Esophagus squamous epithelium (tissue), 5 donors: ENCODE measurements around the gene INSC. TPM values are rescaled to one million over a fixed set of nuclear protein-coding genes. Genes with fewer than 3 reads are reported as not detected.
A peak's percentile ranks its signal among the peaks of the same experiment; 100 is the strongest.

Source experiments
- DNase-seq: peaks from one replicate; lab custom pipeline; 2025; lab: John Stamatoyannopoulos, UW
- H3K27ac ChIP-seq, 4 donors: fragments of 200-600 bp; sonication (generic); one replicate each; pipeline ENCODE4 v1.5.1; 2016 to 2019; ENCODE audit warnings: mild to moderate bottlenecking in 1 of 4
- H3K27me3 ChIP-seq, 4 donors: fragments of 200-600 bp; sonication (generic); 1 replicate in 3 of 4; 2 replicates in 1 of 4; pipeline versions ENCODE4 v1.5.1 to v1.6.0; 2017 to 2021; ENCODE audit warnings: antibody characterized with exemption in 1 of 4
- H3K36me3 ChIP-seq, 3 donors: fragments of 200-600 bp; sonication (generic); one replicate each; pipeline ENCODE4 v1.5.1; 2016 to 2019
- H3K4me1 ChIP-seq, 3 donors: fragments of 200-600 bp; sonication (generic); one replicate each; pipeline ENCODE4 v1.5.1; 2017 to 2019
- H3K4me3 ChIP-seq, 4 donors: fragments of 200-600 bp; sonication (generic); 1 replicate in 3 of 4; 2 replicates in 1 of 4; pipeline ENCODE4 v1.5.1; 2016 to 2019; ENCODE audit warnings: mild to moderate bottlenecking in 2 of 4, moderate library complexity in 1 of 4
- H3K9me3 ChIP-seq, 3 donors: fragments of 200-600 bp; sonication (generic); one replicate each; pipeline ENCODE4 v1.5.1; 2016 to 2019
- CTCF ChIP-seq, 6 experiments: fragments of 450-650 bp in 4 of 6; fragments of 200-600 bp in 2 of 6; sonication (generic) in 2 of 6; IDR thresholded peaks; one replicate each; pipeline ENCODE4 v1.5.1; 2016 to 2019; ENCODE audit warnings: antibody characterized with exemption in 6 of 6, mild to moderate bottlenecking in 4 of 6, moderate library complexity in 4 of 6
- POLR2A ChIP-seq, 4 donors: fragments of 450-650 bp; IDR thresholded peaks; one replicate each; pipeline ENCODE4 v1.6.1; 2017; ENCODE audit warnings: antibody characterized with exemption in 4 of 4, mild to moderate bottlenecking in 4 of 4, moderate library complexity in 3 of 4
- WGBS, 2 donors: methylation state at CpG; one replicate each; pipeline ENCODE4 v1.1.5; 2018; 5-methylcytosine and 5-hydroxymethylcytosine counted together
- intact Hi-C: fragments of 100-400 bp; cut with DNase I; formaldehyde crosslinking; loops from one replicate; pipeline ENCODE4 v1.15.0; 2022
- total RNA-seq, 4 donors: library from RNA; depleted of rRNA; stranded (reverse); fragments of >200 nt; gene quantifications; one replicate each; pipeline ENCODE4 v1.1.0, GENCODE V29; 2016
- donor health status: DM: yes; HTN: yes; CAD: no.

The INSC gene
- total RNA-seq, 4 donors from 2014 or later, result 0.30 to 0.38 TPM; not detected in 2

GRCh38 chr11:15115686-15116085 lies 963 bp downstream of the INSC start:
- Histone ChIP-seq H3K4me1 (peaks cover 0 to 8% (median 3%) of the 10 kb centered on the region in 3 donors), H3K36me3 (no peaks in the 10 kb centered on the region), H3K9me3 (no peaks in the 10 kb centered on the region), H3K27me3 (peaks cover 0 to 42% (median 2%) of the 10 kb centered on the region in 4 donors), H3K27ac (no peak overlapping the region), H3K4me3 (peak overlapping the region in 1 of 4 donors; percentile 32)
- no peak for DNase-seq
- intact Hi-C loops, result no loop called here
- WGBS, 2 donors, result 85 to 94% methylated on average over 5 of the region's 5 CpGs
- TF ChIP-seq CTCF (IDR thresholded peaks at IDR 0.05), result no peak
- TF ChIP-seq POLR2A (IDR thresholded peaks at IDR 0.05), result no peak

GRCh38 chr11:15117751-15118150 lies 3.0 kb downstream of the INSC start:
- no peak for TF ChIP-seq CTCF (IDR thresholded peaks at IDR 0.05)
- no peak for TF ChIP-seq POLR2A (IDR thresholded peaks at IDR 0.05)
- Histone ChIP-seq H3K4me1 (peaks cover 0 to 8% (median 3%) of the 10 kb centered on the region in 3 donors), H3K27ac (no peak overlapping the region), H3K9me3 (no peaks in the 10 kb centered on the region), H3K4me3 (no peak overlapping the region), H3K27me3 (peaks cover 0 to 44% (median 2%) of the 10 kb centered on the region in 4 donors), H3K36me3 (no peaks in the 10 kb centered on the region)
- intact Hi-C loops, result no loop called here
- WGBS, 2 donors, result 43 to 68% methylated on average over 1 to 4 of the region's 4 CpGs
- DNase-seq, result no peak

GRCh38 chr11:15118431-15118830 lies 3.7 kb downstream of the INSC start:
- Histone ChIP-seq H3K4me3 (no peak overlapping the region), H3K4me1 (peaks cover 0 to 8% (median 3%) of the 10 kb centered on the region in 3 donors), H3K27me3 (peaks cover 0 to 48% (median 2%) of the 10 kb centered on the region in 4 donors), H3K36me3 (no peaks in the 10 kb centered on the region), H3K9me3 (no peaks in the 10 kb centered on the region), H3K27ac (no peak overlapping the region)
- DNase-seq, result no peak
- no peak for TF ChIP-seq CTCF (IDR thresholded peaks at IDR 0.05)
- no peak for TF ChIP-seq POLR2A (IDR thresholded peaks at IDR 0.05)
- intact Hi-C loops, result no loop called here

- intact Hi-C loops, result no loop called here
- 64 to 72% methylated on average over 3 to 4 of the region's 4 CpGs for WGBS, 2 donors
- no peak for DNase-seq
- Histone ChIP-seq H3K36me3 (no peaks in the 10 kb centered on the region), H3K27ac (no peak overlapping the region), H3K27me3 (peaks cover 0 to 47% (median 2%) of the 10 kb centered on the region in 4 donors), H3K9me3 (no peaks in the 10 kb centered on the region), H3K4me3 (no peak overlapping the region), H3K4me1 (peaks cover 0 to 7% (median 3%) of the 10 kb centered on the region in 3 donors)
- no peak for TF ChIP-seq CTCF (IDR thresholded peaks at IDR 0.05)
- TF ChIP-seq POLR2A (IDR thresholded peaks at IDR 0.05), result no peak
Measured at GRCh38 chr11:15119352-15119751, 4.6 kb downstream of the INSC start.

GRCh38 chr11:15119826-15120225 lies 5.1 kb downstream of the INSC start:
- Histone ChIP-seq H3K36me3 (no peaks in the 10 kb centered on the region), H3K4me1 (peaks cover 0 to 2% (median 1%) of the 10 kb centered on the region in 3 donors), H3K27ac (no peak overlapping the region), H3K4me3 (no peak overlapping the region), H3K27me3 (peaks cover 0 to 45% (median 2%) of the 10 kb centered on the region in 4 donors), H3K9me3 (no peaks in the 10 kb centered on the region)
- DNase-seq, result no peak
- TF ChIP-seq POLR2A (IDR thresholded peaks at IDR 0.05) (no peak), CTCF (IDR thresholded peaks at IDR 0.05) (no peak)
- whole genome bisulfite sequencing, 2 donors, result 29 to 50% methylated on average over 1 of the region's 1 CpG
- intact Hi-C loops, result no loop called here
